Ascending aorta (tissue), 2 donors: ENCODE data around the gene RTN4. TPM values are rescaled to one million over a fixed set of nuclear protein-coding genes. Genes with fewer than 3 reads are reported as not detected.

Experiments used
- DNase-seq, 2 donors: peaks; one replicate each; pipeline ENCODE4 v3.0.0-alpha.2; 2019; ENCODE audit warnings: low spot score in 2 of 2
- H3K27ac ChIP-seq, 2 donors: fragments of 200-600 bp; sonication (generic); one replicate each; pipeline ENCODE4 v1.5.1; 2016 to 2017; ENCODE audit warnings: mild to moderate bottlenecking in 1 of 2
- H3K27me3 ChIP-seq: fragments of 200-600 bp; sonication (generic); one replicate; pipeline ENCODE4 v1.5.1; 2017
- H3K36me3 ChIP-seq, 2 donors: fragments of 200-600 bp; sonication (generic); one replicate each; pipeline ENCODE4 v1.5.1; 2016
- H3K4me1 ChIP-seq, 2 donors: fragments of 200-600 bp; sonication (generic); one replicate each; pipeline ENCODE4 v1.5.1; 2016 to 2017; ENCODE audit warnings: mild to moderate bottlenecking in 1 of 2
- H3K4me3 ChIP-seq, 2 donors: fragments of 200-600 bp; sonication (generic); one replicate each; pipeline ENCODE4 v1.5.1; 2016 to 2017; ENCODE audit warnings: mild to moderate bottlenecking in 1 of 2
- H3K9me3 ChIP-seq, 2 donors: fragments of 200-600 bp; sonication (generic); one replicate each; pipeline ENCODE4 v1.5.1; 2016
- intact Hi-C: fragments of 100-400 bp; cut with DNase I; formaldehyde crosslinking; loops from one replicate; pipeline ENCODE4 v1.15.1; 2023
- total RNA-seq: library from RNA; depleted of rRNA; stranded (reverse); fragments of >200 nt; gene quantifications from one replicate; pipeline ENCODE4 v1.1.0, GENCODE V29; 2016
- TF ChIP-seq, protein P1 (sequence below), 3 experiments: fragments of 200-600 bp in 2 of 3; fragments of 450-650 bp in 1 of 3; sonication (generic) in 2 of 3; IDR thresholded peaks; one replicate each; pipeline ENCODE4 v1.5.1; 2016 to 2019; ENCODE audit warnings: antibody characterized with exemption in 3 of 3, mild to moderate bottlenecking in 1 of 3, moderate library complexity in 1 of 3

Gene RTN4
- total RNA-seq, 1 donor from 2014 or later: 296 TPM

DNA sequence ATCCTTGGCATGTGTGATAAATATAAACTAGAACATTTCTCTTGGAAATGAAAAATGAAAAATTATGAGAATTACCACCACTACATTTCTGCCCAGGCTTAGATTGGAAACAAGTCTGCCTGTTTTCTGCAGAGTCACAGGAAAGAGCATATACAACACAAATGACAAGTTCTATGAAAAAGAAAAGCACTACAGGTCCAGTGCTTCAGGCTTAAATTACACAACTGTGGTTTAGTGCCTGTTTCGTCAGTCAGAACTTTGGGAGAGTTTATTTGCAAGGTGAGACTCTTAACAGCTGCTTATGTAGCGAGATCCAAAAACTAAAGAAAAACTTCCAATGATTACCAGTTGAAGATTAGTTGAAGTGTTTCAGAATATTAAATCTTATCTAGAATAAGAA, 68.9 kb downstream of the RTN4 start:
- TF ChIP-seq, protein P1, sequence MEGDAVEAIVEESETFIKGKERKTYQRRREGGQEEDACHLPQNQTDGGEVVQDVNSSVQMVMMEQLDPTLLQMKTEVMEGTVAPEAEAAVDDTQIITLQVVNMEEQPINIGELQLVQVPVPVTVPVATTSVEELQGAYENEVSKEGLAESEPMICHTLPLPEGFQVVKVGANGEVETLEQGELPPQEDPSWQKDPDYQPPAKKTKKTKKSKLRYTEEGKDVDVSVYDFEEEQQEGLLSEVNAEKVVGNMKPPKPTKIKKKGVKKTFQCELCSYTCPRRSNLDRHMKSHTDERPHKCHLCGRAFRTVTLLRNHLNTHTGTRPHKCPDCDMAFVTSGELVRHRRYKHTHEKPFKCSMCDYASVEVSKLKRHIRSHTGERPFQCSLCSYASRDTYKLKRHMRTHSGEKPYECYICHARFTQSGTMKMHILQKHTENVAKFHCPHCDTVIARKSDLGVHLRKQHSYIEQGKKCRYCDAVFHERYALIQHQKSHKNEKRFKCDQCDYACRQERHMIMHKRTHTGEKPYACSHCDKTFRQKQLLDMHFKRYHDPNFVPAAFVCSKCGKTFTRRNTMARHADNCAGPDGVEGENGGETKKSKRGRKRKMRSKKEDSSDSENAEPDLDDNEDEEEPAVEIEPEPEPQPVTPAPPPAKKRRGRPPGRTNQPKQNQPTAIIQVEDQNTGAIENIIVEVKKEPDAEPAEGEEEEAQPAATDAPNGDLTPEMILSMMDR (IDR thresholded peaks at IDR 0.05): no peak
- H3K9me3 ChIP-seq: no peaks in the 10 kb centered on the region
- no peak overlapping the region for H3K27ac ChIP-seq

DNA sequence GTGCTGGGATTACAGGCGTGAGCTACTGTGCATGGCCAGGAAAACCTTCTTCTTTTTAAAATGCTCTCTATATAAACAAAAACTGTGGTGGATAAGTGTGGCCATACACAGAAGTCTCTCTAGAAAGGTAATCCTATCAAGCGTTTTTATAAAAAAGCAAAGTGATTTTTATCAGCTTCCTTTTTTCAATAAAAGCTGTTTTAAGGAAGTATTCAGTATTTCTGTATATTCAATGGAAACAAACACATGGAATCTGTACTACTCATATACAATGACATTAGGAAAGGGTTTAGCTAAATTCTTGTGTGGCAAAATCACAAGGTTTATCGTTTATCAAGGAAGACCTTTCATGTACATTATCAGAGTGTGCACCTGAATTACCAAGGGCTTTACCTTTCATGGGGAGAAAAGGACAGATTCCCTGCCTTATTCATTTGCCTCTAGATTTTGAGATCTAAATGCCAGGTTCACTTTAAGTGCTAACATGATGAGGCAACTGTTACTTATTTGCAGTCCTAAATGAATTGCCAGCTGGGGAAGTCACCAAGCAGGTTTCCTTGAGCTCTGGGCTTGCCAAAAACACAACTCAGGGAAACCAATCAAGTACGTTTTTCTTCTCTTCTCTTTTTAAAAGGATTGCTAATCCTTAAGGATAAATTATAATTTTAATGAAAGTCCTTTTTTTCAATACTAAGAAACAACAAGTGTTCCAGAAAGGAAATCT, 70.8 kb downstream of the RTN4 start:
- H3K27ac ChIP-seq: peak overlapping the region in 1 of 2 donors; percentile 54
- H3K36me3 ChIP-seq: peaks cover 5 to 9% of the 10 kb centered on the region in 2 donors
- no peaks in the 10 kb centered on the region for H3K9me3 ChIP-seq
- no peak for DNase-seq
- H3K4me3 ChIP-seq: no peak overlapping the region
- H3K27me3 ChIP-seq: no peaks in the 10 kb centered on the region
- intact Hi-C loops: loop anchor here (5.0 kb wide), 1 partner anchor 68 kb away; no protein-coding TSS in a partner anchor
- TF ChIP-seq, protein P1 (IDR thresholded peaks at IDR 0.05): no peak
- peaks cover 14 to 47% of the 10 kb centered on the region in 2 donors for H3K4me1 ChIP-seq

More for the DNA sequence above, 68.9 kb downstream of the RTN4 start:
- intact Hi-C loops: no loop called here
- H3K4me1 ChIP-seq: peaks cover 6 to 31% of the 10 kb centered on the region in 2 donors
- peaks cover 7 to 12% of the 10 kb centered on the region in 2 donors for H3K36me3 ChIP-seq
- no peak overlapping the region for H3K4me3 ChIP-seq
- H3K27me3 ChIP-seq: no peaks in the 10 kb centered on the region
- no peak for DNase-seq

DNA sequence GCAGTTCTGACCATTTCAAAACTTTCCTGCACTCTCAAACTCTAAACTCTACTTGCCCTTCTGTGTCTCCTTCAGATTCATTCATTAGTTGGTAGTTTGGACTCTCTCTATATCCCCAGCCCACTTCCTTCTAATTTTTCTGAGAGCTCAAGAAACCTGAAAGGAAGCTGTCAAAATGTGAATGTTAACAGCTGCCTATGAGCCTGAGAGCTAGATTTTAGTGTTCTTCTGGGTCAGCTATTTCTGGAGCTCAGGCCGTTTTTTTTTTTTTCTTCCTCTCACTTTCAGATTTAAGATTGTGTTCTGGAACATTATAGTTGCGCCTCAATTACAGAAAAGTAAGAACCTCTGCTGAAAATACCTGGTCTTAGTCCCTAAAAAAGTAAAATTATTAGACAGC, 73.1 kb downstream of the RTN4 start:
- intact Hi-C loops: loop anchor here (5.0 kb wide), 1 partner anchor 70 kb away; no protein-coding TSS in a partner anchor
- no peak overlapping the region for H3K4me3 ChIP-seq
- H3K27ac ChIP-seq: peak overlapping the region in 1 of 2 donors; percentile 74

DNA sequence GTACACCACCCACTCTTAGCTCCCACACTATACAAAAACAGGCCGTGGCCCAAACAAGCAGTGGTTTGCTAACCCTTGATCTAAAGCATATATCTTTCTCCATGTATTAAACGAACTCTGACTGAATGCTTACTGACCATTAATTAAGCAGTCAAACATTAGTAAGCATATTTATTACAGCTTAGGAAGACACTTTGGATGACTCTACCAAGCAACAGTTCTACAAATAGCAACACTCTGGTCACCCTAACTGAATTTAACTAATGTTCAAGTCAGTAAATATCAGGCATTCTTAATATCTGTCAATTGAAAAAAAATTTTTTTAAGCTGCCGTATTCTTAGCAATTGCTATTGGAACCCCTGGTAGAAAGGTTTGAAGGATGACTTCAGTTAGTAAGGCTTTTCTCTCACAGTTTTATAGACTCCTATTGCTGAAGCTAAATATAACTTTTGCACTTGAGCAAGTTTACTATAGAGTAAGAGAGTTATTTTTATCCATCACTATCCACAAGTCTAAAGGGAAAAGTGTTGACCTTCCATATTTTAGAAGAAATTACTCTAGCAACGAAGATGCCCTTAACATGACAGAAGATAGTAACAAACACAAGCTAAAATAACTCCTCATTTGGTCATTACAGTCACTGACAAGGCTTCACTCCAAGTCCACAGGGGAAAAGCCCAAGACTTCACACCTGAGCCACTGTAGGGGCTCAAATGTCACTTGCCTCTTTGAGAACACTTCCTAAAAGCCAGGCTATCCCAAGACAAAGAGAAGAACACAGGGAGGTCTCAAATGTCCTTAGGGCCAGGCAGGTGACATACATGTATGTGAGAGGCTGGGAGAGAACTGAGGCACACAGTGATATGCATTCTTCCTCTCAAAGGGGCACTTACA, 74.4 kb downstream of the RTN4 start:
- no peak overlapping the region for H3K4me3 ChIP-seq
- no peaks in the 10 kb centered on the region for H3K9me3 ChIP-seq
- peaks cover 0 to 17% of the 10 kb centered on the region in 2 donors for H3K36me3 ChIP-seq
- TF ChIP-seq, protein P1 (IDR thresholded peaks at IDR 0.05): no peak
- intact Hi-C loops: loop anchor here (5.0 kb wide), 1 partner anchor 71 kb away; no protein-coding TSS in a partner anchor
- H3K4me1 ChIP-seq: peaks cover 8 to 37% of the 10 kb centered on the region in 2 donors
- H3K27ac ChIP-seq: peak overlapping the region; percentile 25 to 74
- DNase-seq: no peak
- no peaks in the 10 kb centered on the region for H3K27me3 ChIP-seq

More for the DNA sequence above, 73.1 kb downstream of the RTN4 start:
- Histone ChIP-seq H3K4me1 (peaks cover 8 to 37% of the 10 kb centered on the region in 2 donors), H3K36me3 (peaks cover 2 to 12% of the 10 kb centered on the region in 2 donors), H3K27me3 (no peaks in the 10 kb centered on the region), H3K9me3 (no peaks in the 10 kb centered on the region)
- TF ChIP-seq, protein P1 (IDR thresholded peaks at IDR 0.05): no peak
- DNase-seq: no peak

DNA sequence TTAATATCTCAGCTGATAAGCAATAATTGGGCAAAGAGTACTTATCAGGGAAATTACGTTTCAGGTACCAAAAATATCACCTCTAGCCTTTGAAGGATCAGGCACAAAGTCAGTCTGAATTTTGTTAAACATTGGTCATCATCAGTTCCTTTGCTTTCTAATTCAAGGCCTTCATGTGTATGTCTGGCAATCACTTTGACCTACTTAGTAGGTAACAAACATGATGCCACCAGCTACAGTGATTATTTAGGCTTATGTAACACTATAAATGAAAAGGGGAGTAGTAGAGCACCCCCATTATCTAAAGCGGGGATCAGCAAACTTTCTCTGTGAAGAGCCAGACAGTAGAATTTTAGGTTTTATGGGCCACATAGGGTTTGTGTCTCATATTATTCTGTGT, 75.1 kb downstream of the RTN4 start:
- Histone ChIP-seq H3K9me3 (no peaks in the 10 kb centered on the region), H3K27me3 (no peaks in the 10 kb centered on the region), H3K4me1 (peaks cover 8 to 30% of the 10 kb centered on the region in 2 donors), H3K36me3 (peaks cover 0 to 18% of the 10 kb centered on the region in 2 donors), H3K27ac (peak overlapping the region; percentile 25 to 74), H3K4me3 (no peak overlapping the region)
- intact Hi-C loops: loop anchor here (5.0 kb wide), 1 partner anchor 72 kb away; no protein-coding TSS in a partner anchor
- TF ChIP-seq, protein P1 (IDR thresholded peaks at IDR 0.05): no peak
- no peak for DNase-seq
